Right ventricle myocardium inferior (tissue), 1 donor: Measurements from ENCODE around the gene PDCD1. TPM values are rescaled to one million over a fixed set of nuclear protein-coding genes. Genes with fewer than 3 reads are reported as not detected.
A peak's percentile ranks its signal among the peaks of the same experiment; 100 is the strongest.
"Not testable (repeated sequence)": the region's sequence is repeated elsewhere in the genome, so short reads cannot be mapped to it uniquely, and the experiment has no call there.

Experiments
- ATAC-seq: fragments of 200-7000 bp; cut with Tn5 transposase; one replicate; pipeline ENCODE4 v1.9.1; 2020; ENCODE audit warnings: mild to moderate bottlenecking, moderate library complexity
- DNase-seq: peaks from one replicate; pipeline ENCODE4 v3.0.0; 2021; ENCODE audit errors: missing footprints
- intact Hi-C: fragments of 100-400 bp; cut with DNase I; formaldehyde crosslinking; loops from one replicate; pipeline ENCODE4 v1.11.0; 2022
- total RNA-seq: library from RNA; stranded (reverse); fragmentation: NEBNext Ultra II Directional; extraction: Animal tissue kit (Norgen Biotek cat#: 25700); gene quantifications from one replicate; pipeline ENCODE4 v1.2.1, GENCODE V29; 2021
- donor health status: DM: no; HTN: yes; CAD: no; lungs with severe emphysema.

PDCD1 gene
- total RNA-seq, 1 donor from 2014 or later: 1.2 TPM

DNA sequence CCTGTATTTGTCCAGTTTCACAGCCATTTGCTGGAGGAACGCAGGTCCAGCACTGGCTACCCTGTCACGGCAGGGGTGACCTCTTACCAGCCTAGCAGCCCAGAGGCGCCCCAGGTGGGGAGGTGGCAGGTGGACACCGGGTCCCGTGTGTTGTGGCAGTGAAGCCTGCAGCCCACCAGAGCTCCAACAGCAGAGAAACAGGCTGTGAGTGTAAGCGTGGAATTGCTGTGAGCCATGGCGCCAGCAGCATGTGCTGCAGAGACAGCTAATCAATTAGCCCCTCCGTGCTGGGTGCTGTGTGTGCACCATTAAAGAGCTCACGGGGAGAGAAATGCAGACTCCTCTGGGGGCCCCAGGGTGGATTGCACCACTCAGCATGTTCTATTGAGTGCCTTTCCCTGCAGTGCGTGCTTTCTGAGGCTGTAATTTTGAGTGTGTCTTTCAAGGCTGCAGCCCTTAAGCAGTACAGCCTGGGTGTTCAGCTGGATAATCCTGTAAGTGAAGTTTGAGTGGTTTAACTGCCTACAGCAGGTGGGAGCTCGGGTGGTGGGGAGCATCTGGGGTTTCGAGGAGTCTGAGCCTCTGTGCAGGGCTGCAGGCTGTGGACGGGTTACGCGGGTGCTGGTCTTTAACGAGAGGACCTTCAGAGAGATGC, 26.7 kb upstream of the PDCD1 start:
- intact Hi-C loops: no loop called here
- DNase-seq (peak; percentile 59), ATAC-seq (no peak)

DNA sequence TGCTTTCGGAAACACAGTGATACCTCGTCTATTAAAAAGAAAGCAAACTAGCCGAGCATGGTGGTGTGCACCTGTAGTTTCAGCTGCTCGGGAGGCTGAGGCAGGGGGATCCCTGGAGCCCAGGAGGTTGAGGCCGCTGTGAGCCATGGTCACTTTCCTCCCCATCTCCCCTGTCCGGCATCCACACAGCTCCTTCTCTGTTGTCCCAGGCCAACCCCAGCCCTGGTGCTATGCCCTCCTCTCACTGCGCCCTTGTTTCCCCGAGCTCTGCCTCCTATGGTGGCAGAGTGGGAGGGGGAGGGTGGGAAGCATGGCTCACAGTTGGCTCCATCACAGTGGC, 26.2 kb upstream of the PDCD1 start:
- intact Hi-C loops: no loop called here
- ATAC-seq (no peak), DNase-seq (peak; percentile 31)

DNA sequence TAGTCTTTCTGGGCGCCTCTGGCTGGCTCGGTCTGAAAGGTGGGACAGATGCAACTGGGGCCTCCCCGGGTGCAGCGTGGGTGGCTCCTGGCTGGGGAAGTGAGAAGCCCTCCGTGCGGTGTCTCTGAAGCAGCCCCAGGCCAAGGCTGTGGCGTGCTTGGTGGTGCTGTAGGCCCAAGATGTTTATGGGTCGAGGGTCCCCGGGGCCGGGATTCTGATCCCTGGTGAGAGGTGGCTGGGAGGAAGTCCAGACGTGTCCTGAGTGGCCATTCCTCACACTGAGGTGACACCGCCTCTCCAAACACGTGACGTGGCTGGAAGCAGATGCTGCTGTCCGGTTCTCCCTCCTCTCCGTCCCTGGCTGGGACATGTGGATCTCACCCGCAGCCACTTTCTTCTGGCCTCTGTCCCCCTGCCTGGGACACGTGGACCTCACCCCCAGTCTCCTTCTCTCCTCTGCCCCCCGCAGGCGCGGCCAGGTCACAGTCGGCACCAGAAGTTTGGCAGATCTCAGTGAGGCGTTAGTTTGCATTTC, 23.5 kb upstream of the PDCD1 start:
- DNase-seq (no peak), ATAC-seq (peak; percentile 51)
- intact Hi-C loops: no loop called here

DNA sequence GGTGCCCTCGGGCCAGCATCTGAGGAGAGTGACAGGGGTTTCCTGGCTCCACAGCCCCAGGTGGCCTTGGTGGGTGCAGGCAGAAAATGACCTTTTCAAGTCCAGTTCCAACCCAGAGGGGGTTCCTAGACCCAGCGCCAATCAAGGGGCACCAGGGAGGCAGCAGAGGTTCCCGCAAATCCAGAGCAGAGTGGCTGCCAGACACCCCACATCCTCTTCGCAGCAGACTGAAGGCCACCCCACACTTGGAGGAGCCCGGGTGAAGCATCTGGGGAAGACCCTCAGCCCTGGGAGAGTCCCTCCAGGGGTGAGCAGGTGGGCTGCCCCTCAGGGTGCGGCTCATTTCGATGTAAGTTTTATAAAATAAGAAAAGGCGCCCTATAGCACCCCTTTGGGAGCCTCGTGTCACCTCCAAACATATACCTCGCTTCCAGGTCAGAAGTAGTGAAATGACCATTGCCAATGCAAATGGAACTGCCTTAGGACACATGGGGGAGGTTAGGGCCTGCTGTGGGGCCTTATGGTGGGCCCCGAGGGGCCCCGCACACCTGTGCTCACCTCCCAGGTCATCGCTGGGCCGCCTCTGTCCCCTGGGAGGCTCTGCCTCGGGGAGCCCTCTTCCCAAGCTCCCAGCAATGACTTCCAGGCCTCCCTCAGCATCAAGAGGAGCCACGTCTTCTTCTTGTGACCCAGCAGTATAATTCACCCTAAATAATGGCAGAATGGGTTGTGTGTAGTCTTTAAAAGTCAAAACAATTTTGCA, 21.8 kb upstream of the PDCD1 start:
- intact Hi-C loops: no loop called here
- ATAC-seq (no peak), DNase-seq (no peak)

DNA sequence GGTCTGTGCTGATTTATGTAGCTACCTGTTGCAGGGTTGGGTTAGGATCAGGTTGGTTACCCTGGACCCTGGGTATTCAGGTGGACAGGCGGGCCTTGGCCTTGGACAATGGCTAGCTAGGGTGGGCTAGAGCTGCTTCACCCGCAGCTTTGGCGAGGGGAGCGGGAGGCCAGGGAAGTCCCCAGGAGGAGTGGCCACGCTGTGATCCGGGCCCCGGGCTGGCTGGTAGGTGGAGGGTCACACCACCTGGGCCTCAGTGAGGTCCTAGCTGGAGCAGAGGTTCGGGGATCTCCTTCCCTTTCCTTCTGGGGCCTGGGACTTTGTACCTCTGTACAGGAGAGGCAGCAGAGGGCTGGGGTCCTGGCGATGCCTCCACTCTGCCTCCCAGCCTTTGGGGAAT, 20.6 kb upstream of the PDCD1 start:
- ATAC-seq (no peak), DNase-seq (no peak)
- intact Hi-C loops: loop anchor here (5.0 kb wide), 1 partner anchor 147 kb away; the partner anchor contains the start of gene D2HGDH

DNA sequence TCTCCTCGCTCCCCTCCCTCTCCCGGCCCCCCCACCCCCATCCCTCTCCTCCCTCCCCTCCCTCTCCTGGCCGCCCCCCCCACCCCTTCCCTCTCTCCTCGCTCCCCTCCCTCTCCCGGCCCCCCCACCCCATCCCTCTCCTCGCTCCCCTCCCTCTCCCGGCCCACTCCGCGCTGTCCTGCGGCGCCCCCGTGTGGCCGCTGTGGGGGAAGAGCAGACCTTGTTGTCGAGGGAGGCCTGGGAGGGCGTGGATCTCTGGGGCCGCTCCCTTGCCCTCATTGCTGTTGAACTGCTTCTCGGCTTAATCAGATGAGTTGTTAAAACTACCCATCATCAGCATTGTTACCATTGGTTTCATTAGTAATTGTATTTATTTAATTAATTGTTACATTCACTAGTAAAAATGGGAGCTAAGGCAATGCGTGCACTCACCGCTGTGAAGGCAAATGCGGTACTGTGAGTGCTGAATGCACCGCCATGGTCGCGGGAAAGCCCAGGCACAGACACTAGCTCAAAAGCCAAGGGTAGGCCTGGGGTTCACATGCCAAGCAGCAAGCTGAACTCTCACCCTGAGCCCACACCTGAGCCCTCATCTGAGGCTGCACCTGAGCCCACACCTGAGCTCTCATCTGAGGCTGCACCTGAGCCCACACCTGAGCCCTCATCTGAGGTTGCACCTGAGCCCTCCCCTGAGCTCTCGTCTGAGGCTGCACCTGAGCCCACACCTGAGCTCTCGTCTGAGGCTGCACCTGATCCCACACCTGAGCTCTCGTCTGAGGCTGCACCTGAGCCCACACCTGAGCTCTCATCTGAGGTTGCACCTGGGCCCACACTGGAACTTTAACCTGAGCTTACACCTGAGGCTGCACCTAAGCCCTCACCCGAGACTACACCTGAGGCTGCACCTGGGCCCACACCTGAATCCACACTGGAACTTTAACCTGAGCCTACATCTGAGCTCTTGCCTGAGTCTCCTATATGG, 19.6 kb upstream of the PDCD1 start:
- DNase-seq (peak; percentile 88), ATAC-seq (peak; percentile 29)
- intact Hi-C loops: loop anchor here (5.0 kb wide), 1 partner anchor 146 kb away; the partner anchor contains the start of gene D2HGDH

DNA sequence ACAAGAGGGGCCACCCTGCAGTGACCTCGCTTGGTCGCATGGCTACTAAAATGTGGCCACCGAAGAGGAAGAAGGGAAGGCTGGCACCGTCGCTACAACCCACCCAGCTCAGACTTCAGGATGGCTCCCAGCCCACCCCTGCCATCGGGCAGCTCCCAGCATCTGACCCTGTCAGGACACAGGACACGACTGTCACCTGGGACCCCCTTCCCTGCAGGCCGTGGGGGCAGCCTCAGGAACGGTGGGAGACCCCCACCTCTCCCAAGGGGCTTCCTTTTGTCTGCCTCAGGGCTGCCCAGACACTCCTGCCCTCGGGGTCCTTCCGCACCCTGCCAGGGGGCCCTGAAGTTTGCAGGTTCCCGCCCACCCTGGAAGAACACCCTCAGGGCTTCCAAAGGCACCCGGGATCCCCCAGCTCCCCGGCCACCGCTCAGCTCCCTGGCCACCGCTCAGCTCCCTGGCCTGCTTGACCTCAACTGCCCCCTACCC, 18.5 kb upstream of the PDCD1 start:
- no peak for ATAC-seq
- no peak for DNase-seq
- intact Hi-C loops: loop anchor here (5.0 kb wide), 1 partner anchor 145 kb away; the partner anchor contains the start of gene D2HGDH

DNA sequence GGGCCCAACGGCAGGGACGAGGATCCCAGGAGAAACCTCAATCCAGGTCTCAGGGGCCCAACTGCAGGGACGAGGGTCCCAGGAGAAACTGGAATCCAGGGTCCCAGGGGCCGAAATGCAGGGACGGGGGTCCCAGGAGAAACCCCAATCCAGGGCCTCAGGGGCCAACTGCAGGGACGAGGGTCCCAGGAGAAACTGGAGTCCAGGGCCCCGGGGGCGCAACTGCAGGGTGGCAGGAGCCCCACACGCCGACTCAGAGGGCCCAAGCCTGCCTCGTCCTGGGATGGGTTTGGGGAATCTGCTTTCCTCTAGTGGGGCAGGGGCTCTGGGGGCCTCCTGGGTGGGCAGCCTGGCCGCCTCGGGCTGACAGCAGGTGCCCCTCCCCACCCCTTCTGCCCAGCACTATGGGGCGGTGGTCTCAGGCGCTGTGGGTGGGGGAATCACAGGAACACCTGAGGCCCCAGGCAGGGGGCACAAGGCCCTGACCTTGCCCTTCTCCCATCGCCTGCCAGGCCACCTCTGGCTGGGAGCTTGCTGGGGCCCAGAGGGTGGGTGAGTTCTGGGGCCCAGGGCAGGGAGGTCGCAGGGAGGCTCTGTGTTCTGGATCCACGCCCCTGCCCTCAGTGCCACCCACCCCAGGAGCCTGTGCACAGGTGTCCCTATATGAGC, 18.0 kb upstream of the PDCD1 start:
- DNase-seq: no peak
- intact Hi-C loops: loop anchor here (5.0 kb wide), 1 partner anchor 144 kb away; the partner anchor contains the start of gene D2HGDH
- ATAC-seq: no peak

DNA sequence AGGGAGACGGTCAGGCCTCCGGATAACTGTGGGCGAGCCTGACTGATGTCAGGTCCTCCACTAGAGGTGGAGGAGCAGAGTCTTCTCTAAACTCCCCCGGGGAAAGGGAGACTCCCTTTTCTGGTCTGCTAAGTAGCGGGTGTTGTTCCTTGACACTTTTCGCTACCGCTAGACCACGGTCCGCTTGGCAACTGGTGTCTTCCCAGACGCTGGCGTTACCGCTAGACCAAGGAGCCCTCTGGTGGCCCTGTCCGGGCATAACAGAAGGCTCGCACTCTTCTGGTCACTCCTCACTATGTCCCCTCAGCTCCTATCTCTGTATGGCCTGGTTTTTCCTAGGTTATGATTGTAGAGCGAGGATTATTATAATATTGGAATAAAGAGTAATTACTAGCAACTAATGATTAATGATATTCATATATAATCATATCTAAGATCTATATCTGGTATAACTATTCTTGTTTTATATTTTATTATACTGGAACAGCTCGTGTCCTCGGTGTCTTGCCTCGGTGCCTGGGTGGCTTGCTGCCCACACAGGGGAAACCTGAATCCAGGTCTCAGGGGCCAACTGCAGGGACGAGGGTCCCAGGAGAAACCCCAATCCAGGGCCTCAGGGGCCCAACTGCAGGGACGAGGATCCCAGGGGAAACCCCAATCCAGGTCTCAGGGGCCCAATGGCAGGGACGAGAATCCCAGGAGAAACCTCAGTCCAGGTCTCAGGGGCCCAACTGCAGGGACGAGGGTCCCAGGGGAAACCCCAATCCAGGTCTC, 17.2 kb upstream of the PDCD1 start:
- not testable (repeated sequence) for ATAC-seq, DNase-seq
- intact Hi-C loops: loop anchor here (5.0 kb wide), 1 partner anchor 144 kb away; the partner anchor contains the start of gene D2HGDH

DNA sequence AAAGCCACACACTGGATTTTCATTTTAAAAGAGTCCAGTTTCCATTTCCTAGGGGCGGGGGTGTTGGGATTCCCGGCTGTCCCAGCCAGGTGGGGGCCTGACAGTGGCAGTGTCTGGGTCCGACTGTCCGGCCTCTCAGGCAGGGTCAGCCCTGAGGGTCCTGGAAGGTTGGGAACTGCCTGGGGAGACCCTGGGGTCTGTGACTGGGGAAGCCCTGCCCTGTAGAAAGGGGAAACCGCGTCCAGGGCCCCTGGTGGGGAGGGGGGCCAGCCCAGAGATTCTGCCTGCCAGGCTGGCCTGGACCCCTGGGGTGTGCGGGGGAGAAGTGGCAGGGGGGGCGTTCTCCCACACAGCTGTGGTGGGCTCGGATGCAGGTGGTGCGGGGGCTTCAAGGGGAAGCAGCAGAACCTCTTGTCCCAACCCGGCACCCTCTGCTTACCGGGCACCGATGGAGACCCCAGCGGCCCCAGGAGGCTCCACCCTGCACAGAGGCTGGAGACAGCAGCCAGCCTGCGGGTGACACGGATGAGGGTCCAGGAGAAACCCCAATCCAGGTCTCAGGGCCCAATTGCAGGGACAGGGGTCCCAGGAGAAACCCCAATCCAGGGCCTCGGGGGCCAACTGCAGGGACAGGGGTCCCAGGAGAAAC, 15.7 kb upstream of the PDCD1 start:
- DNase-seq: no peak
- intact Hi-C loops: no loop called here
- ATAC-seq: no peak

DNA sequence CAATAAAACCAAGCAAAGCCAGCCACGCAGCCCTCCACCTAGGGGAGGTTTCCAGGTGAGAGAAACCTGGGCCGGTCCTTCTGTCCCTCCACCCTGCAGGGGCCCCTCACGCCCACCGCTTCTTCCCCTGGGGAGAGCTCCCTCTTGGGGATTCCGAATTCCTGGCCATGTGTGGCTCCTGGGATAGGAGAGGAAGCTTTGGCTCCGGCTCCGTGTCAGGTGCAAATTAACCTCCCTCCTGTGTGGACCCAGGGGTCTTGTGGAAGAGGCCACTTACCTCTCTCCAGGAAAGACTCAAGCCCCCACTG, 15.1 kb upstream of the PDCD1 start:
- no peak for DNase-seq
- no peak for ATAC-seq
- intact Hi-C loops: no loop called here

DNA sequence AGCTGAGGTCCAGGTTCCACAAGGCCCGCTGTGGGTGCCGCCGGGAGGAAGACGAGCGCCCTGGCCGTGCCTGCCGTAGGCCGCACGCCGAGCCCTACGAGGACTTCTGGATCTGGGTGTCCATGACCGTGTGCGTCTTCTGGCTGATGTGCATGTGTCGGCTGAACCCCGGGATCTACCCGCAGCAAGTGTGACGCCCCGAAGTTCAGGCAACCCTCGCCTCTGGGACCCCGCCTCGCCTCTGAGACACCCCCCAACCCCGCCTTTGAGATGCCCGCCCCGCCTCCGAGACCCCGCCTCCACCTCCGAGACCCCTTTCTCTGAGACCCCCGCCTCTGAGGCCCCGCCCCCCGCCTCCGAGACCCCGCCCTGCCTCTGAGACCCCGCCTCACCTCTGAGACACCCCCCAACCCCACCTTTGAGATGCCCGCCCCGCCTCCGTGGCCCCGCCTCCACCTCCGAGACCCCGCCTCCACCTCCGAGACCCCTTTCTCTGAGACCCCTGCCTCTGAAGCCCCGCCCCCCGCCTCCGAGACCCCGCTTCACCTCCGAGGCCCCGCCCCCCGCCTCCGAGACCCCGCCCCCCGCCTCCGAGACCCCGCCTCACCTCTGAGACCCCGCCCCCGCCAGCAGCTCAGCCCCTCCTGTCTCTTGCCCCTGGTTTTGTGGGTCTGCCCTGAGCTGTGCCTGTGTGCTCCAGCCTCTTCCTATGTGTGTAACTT, 14.5 kb upstream of the PDCD1 start:
- intact Hi-C loops: no loop called here
- DNase-seq: peak; percentile 53
- ATAC-seq: no peak

DNA sequence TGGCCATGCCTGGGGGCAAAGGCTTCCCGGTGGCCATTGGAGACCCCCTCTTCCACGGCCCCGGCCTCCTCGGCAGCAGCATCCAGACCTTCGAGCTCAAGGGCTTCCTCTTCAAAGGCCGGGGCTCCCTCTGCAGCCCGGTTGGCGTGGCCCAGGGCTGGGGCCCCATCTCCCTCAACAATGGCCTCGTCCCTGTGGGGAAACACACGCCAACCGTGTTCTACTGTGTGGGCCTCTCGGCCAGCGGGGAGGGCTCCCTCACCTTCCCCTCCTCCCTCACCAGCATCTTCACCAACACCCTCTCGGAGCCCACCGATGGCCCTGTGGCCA, 13.6 kb upstream of the PDCD1 start:
- intact Hi-C loops: no loop called here
- no peak for ATAC-seq
- peak; percentile 40 for DNase-seq

DNA sequence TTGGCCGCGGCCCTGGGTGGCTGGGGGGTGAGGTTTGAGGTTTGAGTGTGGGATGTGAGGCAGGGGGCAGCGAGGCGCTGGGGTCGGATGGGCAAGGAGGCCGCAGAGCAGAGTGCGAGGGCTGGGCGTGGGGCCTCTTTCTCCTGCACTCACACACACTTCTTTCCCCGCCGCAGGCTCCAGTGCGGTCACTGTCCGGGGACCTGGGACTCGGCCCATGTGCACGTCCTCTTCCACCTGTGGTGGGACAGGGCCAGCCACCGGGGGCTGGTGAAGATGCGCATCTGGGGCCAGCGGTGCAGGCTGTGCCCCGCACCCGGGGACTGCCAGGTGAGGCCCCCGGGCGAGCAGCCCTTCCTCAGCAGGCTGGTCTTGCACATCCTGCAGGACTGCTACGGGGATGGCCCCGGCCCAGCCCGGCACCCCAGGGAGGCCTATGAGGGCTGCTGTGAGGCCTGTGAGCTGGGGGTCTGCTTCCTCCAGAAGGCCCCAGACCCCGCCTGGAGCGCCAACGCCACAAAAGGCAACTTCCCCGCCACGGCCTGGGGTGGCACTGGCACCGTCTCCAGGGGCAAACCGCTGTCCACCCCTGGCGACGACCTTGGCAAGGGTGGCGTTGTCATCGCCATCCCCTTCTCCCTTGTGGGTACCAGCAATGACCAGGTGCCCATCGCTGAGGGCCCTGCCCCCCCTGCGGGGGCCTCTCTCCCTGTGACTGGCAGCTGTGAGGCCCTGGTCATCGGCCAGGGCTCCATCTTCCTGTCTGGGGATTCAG, 13.0 kb upstream of the PDCD1 start:
- DNase-seq: peak; percentile 47
- ATAC-seq: no peak
- intact Hi-C loops: no loop called here

DNA sequence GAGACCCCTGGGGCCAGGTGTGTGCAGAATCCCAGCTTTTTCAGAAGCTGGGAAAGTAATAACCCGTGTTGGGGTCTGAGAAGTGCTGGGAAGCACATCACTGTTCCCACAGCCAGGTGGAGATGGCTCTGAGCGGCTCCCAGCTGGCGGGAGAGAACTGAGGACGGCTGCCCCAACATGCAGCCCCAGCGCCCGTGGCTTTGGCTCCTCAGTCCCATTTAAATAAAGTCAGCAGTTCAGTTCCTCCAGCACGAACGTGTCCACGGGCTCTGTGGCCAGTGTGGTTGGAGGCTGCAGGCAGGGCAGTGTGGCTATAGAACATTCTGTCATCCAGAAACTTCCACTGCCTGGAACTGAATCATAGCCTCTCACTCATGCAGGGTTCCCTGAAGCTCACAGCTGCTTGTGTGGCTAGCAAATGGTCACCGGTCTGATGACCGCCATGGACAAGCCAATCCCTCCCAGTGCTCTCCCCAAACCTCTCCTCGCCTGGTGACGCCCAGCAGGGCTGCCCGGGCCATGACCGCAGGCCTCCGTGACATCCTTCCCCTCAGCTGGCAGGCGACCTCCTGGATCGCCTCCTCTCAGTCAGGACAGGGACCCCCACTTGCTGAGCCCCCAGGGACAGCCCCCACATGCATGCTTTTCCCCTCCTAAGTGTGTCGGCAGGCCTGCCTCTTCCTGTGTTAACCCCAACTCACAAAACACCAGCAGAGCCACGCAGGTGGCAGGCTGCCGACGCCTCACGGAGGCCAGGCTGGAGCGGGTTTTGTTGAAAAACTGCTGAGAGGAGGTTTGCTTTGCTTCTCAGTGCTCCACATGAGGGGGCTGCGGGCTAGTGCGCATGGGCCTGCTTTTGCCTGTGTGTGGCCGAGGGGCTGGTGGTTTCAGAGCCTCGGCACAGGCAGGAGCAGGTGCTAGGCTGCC, 12.2 kb upstream of the PDCD1 start:
- intact Hi-C loops: no loop called here
- DNase-seq (peak; percentile 65), ATAC-seq (no peak)
